Measurements from ENCODE around the gene RAP1A.

DNA sequence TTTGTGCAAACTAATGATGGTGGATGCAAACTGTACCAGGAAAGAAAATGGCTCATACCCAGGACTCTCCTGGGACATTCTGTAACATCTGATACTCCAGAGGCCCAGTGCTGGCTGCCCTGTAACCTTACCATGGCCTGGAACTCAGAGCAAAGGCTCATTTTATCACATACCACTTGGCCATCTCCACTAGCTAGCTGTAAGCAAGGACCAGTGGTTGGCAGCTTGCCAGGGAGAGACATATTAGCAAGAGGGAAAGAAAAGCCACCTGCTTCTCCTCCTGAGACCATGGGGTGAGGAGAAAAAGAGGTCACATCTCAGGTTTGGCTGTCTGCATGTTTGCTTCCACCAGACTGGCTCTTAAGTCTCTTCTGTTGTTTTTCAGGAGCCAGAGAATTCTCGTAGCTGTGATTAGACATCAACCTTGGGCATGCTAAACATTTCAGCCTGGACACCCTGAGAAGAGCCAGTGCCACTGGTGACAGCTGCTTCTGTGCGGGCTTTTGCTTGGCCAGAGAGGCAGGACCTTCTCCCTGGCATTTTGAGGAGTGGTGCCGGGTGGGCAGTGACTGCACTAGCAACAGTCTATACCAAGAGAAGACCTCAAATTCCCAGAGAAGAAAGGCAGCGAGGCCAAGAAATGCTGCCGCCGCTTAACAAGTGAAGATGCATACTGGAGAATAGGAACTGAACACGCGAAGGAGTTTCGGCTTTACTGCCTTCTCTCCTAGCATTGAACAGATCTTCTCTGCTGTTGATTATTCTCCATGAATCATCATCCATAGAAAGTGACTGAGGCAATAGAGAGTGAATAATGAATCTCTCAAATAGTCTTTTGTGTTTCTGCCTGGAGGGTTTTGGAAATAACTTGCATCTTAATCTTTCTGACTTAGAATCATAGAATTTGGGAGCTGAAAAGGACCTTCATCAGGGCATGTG is 126.4 kb downstream of the RAP1A start:
- TF ChIP-seq, protein P1, sequence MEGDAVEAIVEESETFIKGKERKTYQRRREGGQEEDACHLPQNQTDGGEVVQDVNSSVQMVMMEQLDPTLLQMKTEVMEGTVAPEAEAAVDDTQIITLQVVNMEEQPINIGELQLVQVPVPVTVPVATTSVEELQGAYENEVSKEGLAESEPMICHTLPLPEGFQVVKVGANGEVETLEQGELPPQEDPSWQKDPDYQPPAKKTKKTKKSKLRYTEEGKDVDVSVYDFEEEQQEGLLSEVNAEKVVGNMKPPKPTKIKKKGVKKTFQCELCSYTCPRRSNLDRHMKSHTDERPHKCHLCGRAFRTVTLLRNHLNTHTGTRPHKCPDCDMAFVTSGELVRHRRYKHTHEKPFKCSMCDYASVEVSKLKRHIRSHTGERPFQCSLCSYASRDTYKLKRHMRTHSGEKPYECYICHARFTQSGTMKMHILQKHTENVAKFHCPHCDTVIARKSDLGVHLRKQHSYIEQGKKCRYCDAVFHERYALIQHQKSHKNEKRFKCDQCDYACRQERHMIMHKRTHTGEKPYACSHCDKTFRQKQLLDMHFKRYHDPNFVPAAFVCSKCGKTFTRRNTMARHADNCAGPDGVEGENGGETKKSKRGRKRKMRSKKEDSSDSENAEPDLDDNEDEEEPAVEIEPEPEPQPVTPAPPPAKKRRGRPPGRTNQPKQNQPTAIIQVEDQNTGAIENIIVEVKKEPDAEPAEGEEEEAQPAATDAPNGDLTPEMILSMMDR (conservative IDR thresholded peaks at IDR 0.05; ENCODE audit: low read depth, low read length): no peak
- no peak for TF ChIP-seq EZH2 (IDR thresholded peaks at IDR 0.05; ENCODE audit: low read length, unreplicated experiment)

Data from PC-3 (cell line).